Measurements from ENCODE around the gene ADGRG1. TPM values are rescaled to one million over a fixed set of nuclear protein-coding genes. Genes with fewer than 3 reads are reported as not detected.

The ADGRG1 gene
- total RNA-seq, 1 donor: 1.3 TPM

- DNase-seq (ENCODE audit: low read depth): no peak
- H3K4me3 ChIP-seq (ENCODE audit: low read depth, low read length): no peak overlapping the region
- TF ChIP-seq CTCF (IDR thresholded peaks at IDR 0.05; ENCODE audit: insufficient read depth, low read depth, low read length): no peak
These were observed 60.1 kb downstream of the ADGRG1 start for GRCh38 chr16:57688487-57688986.

GRCh38 chr16:57688987-57689761 lies 60.7 kb downstream of the ADGRG1 start:
- TF ChIP-seq CTCF (IDR thresholded peaks at IDR 0.05; ENCODE audit: insufficient read depth, low read depth, low read length): no peak
- no peak overlapping the region for H3K4me3 ChIP-seq (ENCODE audit: low read depth, low read length)
- DNase-seq (ENCODE audit: low read depth): no peak

- TF ChIP-seq CTCF (IDR thresholded peaks at IDR 0.05; ENCODE audit: insufficient read depth, low read depth, low read length): no peak
- H3K4me3 ChIP-seq (ENCODE audit: low read depth, low read length): no peak overlapping the region
- DNase-seq (ENCODE audit: low read depth): no peak
These were observed 61.5 kb downstream of the ADGRG1 start for GRCh38 chr16:57689762-57690558.

- DNase-seq (ENCODE audit: low read depth): no peak
- H3K4me3 ChIP-seq (ENCODE audit: low read depth, low read length): no peak overlapping the region
- no peak for TF ChIP-seq CTCF (IDR thresholded peaks at IDR 0.05; ENCODE audit: insufficient read depth, low read depth, low read length)
These were observed 62.5 kb downstream of the ADGRG1 start for GRCh38 chr16:57690782-57691471.

- no peak for DNase-seq (ENCODE audit: low read depth)
These were observed 64.2 kb downstream of the ADGRG1 start for GRCh38 chr16:57692636-57693035.

More at GRCh38 chr16:57692636-57693035, 64.2 kb downstream of the ADGRG1 start:
- no peak overlapping the region for H3K4me3 ChIP-seq (ENCODE audit: low read depth, low read length)
- no peak for TF ChIP-seq CTCF (IDR thresholded peaks at IDR 0.05; ENCODE audit: insufficient read depth, low read depth, low read length)

Data from fibroblast of villous mesenchyme (primary cell).